Measurements from ENCODE around the gene ST6GALNAC3.

ST6GALNAC3 gene

DNA sequence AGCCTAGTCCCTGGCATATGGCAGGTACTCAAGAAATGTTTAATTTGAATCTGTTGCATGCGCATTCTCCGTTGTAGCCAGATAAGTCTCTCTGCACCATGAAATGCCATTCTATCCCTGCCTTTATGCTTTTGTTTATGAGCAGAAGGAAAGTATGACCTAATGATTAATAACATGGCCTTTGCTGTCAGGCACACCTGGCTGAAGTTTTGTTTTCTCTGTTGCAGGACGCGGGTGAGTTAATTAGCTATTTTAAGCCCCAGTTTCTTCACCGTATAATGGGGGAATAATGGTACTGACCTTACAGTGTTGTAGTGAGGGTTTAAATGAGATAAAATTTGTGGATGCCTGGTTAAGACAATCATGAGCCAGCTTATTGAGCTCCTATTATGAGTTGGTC is 87.7 kb downstream of the ST6GALNAC3 start:
- Mint-ChIP-seq H3K4me3 (no peak overlapping the region), H3K36me3 (peaks cover 3% of the 10 kb centered on the region), H3K27ac (no peak overlapping the region), H3K4me1 (no peaks in the 10 kb centered on the region), H3K27me3 (no peaks in the 10 kb centered on the region), H3K9me3 (peaks cover 7% of the 10 kb centered on the region)
- no peak for ATAC-seq

DNA sequence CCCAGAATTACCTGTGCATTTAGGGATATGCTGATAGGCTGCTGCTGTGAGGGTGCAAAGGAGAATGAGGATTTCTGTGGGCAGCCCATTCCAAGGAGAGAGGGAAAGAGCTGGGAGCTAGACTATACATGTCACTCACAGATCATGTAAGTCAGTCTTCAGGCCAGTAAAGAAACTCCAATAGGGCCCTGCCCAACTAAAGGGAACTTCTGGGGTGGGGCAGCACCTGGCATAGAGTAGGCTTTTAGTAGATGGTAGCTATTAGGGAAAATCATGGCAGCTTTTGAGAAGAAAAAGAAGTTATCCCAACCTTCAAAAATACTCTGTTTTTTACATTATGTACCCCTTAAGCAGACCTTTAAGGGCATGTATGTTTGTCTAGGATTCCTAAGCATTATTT is 89.6 kb downstream of the ST6GALNAC3 start:
- H3K9me3 Mint-ChIP-seq: peaks cover 11% of the 10 kb centered on the region
- H3K4me3 Mint-ChIP-seq: no peak overlapping the region
- no peak overlapping the region for H3K27ac Mint-ChIP-seq
- peaks cover 4% of the 10 kb centered on the region for H3K27me3 Mint-ChIP-seq
- no peaks in the 10 kb centered on the region for H3K4me1 Mint-ChIP-seq
- no peak for ATAC-seq
- peaks cover 9% of the 10 kb centered on the region for H3K36me3 Mint-ChIP-seq

DNA sequence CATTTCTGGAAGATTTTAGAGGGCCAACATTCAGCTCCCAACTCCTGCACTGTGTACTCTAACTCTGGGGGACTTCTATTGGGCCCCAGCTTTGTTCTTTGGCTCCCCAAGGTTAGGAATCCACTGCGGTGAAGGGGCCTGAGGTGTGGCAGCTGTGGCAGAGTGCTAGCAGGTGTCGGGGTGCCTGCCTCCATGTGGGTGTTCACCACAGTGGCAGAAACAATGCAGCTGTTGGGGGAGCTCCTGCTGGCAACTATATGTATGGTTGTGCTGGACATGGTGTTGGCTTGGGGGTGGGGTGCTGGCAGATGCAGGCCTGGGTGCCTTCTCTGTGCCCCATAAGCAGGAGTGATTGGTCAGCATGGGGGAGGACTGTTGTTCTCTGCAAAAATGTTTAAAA is 95.5 kb downstream of the ST6GALNAC3 start:
- Mint-ChIP-seq H3K36me3 (peaks cover 17% of the 10 kb centered on the region), H3K27ac (no peak overlapping the region), H3K27me3 (peaks cover 19% of the 10 kb centered on the region), H3K4me3 (no peak overlapping the region), H3K4me1 (no peaks in the 10 kb centered on the region), H3K9me3 (peaks cover 15% of the 10 kb centered on the region)
- no peak for ATAC-seq

DNA sequence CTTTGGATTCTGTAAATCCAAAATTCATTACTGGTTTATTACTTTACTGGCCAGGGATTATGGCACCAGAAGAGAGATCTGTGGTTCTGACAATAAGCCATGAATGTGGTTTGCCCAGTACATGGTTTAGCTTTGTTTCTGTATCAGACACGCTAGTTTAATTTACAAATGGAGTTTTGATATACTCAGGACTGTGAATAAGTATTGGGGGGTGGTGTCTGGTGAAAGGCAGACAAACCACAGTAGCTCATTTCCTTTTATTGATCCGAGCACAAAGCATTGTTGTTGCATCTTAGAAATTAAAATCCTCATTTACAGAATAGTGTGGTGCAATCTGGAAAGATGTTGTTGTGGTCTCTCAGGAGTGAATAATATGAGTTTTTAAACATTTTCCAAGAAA is 96.0 kb downstream of the ST6GALNAC3 start:
- Mint-ChIP-seq H3K4me1 (no peaks in the 10 kb centered on the region), H3K27me3 (peaks cover 19% of the 10 kb centered on the region), H3K4me3 (no peak overlapping the region), H3K27ac (no peak overlapping the region), H3K9me3 (peaks cover 15% of the 10 kb centered on the region), H3K36me3 (peaks cover 17% of the 10 kb centered on the region)
- no peak for ATAC-seq

DNA sequence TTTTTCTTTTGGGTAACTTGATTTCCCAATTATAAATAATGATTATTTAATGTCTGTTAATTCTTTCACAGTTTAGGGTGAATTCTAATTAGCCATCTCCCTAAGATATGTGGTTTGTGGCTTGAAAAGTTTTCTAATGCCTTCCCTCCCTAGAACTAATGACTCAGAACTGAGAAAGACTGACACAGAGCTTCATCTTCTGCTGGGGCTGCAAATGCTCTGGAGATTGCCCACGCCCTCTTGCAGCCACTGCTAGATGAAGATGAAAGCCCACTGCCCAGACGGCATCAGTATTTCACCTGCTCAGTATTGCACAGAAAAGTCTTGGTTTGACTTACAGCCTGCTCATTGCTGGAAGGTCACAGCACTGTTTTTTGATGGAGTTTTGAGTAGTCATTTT is 101.5 kb downstream of the ST6GALNAC3 start:
- ATAC-seq: no peak
- H3K27ac Mint-ChIP-seq: no peak overlapping the region
- H3K9me3 Mint-ChIP-seq: peaks cover 9% of the 10 kb centered on the region
- no peak overlapping the region for H3K4me3 Mint-ChIP-seq
- peaks cover 7% of the 10 kb centered on the region for H3K4me1 Mint-ChIP-seq
- peaks cover 16% of the 10 kb centered on the region for H3K36me3 Mint-ChIP-seq
- H3K27me3 Mint-ChIP-seq: peaks cover 21% of the 10 kb centered on the region

DNA sequence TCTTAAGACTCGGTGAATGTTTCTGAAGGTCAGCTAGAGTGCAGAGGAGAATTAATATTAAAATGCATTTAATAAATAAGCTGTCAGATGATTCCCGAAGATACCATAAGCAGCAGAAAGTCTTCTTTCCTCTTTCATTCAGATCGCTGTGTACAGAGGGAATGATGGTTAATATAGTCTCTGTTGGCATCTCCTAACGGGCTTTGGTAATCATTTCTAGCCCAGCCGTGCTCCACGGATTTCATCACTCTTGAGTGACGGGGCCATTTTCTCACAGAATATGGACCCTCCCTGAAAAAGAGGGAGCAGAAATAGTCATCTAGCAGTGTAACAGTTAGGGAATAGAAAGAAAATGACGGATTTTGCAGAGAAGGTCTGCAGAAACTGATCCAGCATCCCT is 103.1 kb downstream of the ST6GALNAC3 start:
- Mint-ChIP-seq H3K27me3 (peaks cover 13% of the 10 kb centered on the region), H3K36me3 (peaks cover 9% of the 10 kb centered on the region), H3K4me1 (peaks cover 7% of the 10 kb centered on the region), H3K9me3 (peaks cover 7% of the 10 kb centered on the region), H3K4me3 (no peak overlapping the region), H3K27ac (no peak overlapping the region)
- ATAC-seq: no peak

DNA sequence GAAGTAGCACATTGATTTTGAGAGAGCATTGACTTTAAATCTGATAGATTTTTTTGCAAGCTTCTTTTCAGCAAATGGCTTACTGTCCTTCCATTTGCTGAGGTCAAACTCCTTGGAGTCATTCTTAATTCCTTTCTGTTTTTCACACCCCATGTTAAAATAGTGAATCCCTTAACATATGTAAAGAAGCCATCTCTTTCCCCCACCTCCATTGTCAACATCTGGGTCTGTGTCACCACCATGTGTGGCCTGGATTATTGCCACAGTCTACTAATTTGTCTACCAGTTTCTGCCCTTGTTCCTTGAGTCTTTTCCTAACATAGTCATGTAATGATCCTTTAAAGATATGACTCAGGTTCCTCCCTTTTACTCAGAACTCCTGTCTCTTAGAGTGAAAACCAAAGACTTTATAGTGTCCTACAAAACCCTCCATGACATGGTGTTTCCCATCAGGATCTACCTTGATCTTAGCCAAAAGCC is 104.7 kb downstream of the ST6GALNAC3 start:
- H3K4me3 Mint-ChIP-seq: no peak overlapping the region
- peaks cover 13% of the 10 kb centered on the region for H3K27me3 Mint-ChIP-seq
- peaks cover 4% of the 10 kb centered on the region for H3K9me3 Mint-ChIP-seq
- no peak overlapping the region for H3K27ac Mint-ChIP-seq
- H3K36me3 Mint-ChIP-seq: peaks cover 9% of the 10 kb centered on the region
- ATAC-seq: no peak
- H3K4me1 Mint-ChIP-seq: peaks cover 7% of the 10 kb centered on the region

DNA sequence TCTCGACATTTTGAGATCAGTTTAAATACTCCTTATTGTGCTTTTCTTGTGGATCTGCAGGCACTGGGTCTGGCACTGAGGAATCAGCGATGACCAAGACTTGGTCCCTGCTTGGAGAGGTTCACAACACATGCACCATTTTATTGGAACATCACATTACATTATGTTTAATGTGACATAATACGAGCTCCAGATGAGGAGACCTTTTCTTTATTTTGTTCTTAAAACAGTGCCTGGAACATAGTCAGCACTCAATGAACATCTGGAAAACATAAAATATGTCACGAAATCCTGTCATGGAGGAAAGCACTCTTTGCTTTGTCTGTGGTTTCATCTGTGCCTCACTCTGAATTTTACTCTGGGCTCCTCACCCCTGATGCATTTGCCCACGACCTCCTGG is 110.7 kb downstream of the ST6GALNAC3 start:
- H3K36me3 Mint-ChIP-seq: peaks cover 8% of the 10 kb centered on the region
- no peaks in the 10 kb centered on the region for H3K4me1 Mint-ChIP-seq
- ATAC-seq: no peak
- no peak overlapping the region for H3K27ac Mint-ChIP-seq
- peaks cover 24% of the 10 kb centered on the region for H3K27me3 Mint-ChIP-seq
- H3K4me3 Mint-ChIP-seq: no peak overlapping the region
- peaks cover 4% of the 10 kb centered on the region for H3K9me3 Mint-ChIP-seq

DNA sequence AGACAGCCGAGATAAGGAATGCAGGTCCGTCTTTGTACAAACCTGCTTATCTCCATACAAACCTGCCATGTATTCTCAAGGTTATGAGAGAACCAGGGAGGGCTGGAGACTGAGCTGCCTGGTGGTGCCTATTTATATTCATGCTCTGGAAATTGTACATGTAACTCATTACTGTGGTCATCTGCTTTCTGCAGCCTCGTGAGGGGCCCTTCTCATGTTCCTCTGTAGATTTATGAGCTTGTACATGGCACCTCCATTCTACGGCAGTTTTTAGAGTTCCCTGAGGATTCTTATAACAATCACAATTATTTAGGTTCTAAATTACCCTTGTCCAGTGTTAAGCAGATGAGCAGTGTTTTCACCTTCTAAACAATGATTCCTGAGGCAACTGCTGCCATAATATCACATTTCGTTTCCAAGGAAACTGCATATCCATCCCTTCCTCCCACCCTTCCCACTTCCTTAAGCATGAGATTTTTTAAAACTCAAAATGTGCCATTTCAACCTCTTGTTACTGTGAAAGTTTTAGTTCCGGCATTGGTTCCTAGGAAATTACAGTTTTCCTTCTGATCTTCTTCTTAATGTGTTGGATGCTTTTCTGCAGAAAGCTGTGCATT is 112.1 kb downstream of the ST6GALNAC3 start:
- ATAC-seq: no peak
- Mint-ChIP-seq H3K4me3 (no peak overlapping the region), H3K27me3 (peaks cover 15% of the 10 kb centered on the region), H3K27ac (no peak overlapping the region), H3K36me3 (no peaks in the 10 kb centered on the region), H3K4me1 (peaks cover 11% of the 10 kb centered on the region), H3K9me3 (no peaks in the 10 kb centered on the region)

DNA sequence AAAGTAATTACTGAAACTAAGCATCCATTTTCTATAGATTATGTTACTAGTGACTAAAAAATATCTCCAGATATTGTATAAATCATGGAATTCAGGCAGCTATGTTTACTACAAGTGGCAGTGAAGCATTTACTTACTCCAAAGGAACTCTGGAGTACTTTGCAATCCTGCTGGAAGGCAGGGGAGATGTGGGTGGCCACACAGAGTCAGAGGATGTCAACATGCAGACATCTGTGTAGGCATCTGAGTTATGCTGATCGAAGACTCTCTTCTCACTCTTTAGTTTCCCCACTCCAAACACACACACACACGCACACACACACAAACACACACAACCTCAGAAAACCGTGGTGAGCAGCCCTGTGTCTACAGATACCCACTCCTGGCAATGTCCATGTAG is 112.9 kb downstream of the ST6GALNAC3 start:
- Mint-ChIP-seq H3K4me3 (no peak overlapping the region), H3K36me3 (no peaks in the 10 kb centered on the region), H3K4me1 (peaks cover 14% of the 10 kb centered on the region), H3K27me3 (peaks cover 15% of the 10 kb centered on the region), H3K27ac (no peak overlapping the region), H3K9me3 (no peaks in the 10 kb centered on the region)
- ATAC-seq: no peak

DNA sequence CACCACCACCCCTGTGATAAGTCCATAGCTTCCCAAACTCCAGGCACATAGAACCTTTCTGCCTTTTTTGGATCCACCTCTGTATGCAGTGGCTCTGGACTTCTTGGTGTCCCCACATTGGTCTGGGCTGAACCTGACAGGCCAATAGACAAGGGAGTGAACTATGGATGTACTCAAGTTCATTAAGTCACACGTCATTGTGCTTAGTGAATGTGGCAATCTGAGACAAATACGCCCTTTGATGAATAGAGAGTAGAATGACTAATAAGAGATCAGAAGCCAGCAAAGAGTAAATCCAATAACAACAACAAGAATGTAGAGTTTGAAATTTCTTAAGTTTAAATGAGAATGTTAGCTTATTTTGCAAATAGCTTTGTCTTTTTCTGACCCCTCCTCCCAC is 114.8 kb downstream of the ST6GALNAC3 start:
- peaks cover 15% of the 10 kb centered on the region for H3K27me3 Mint-ChIP-seq
- H3K36me3 Mint-ChIP-seq: no peaks in the 10 kb centered on the region
- no peak for ATAC-seq
- no peaks in the 10 kb centered on the region for H3K9me3 Mint-ChIP-seq
- no peak overlapping the region for H3K4me3 Mint-ChIP-seq
- no peak overlapping the region for H3K27ac Mint-ChIP-seq
- H3K4me1 Mint-ChIP-seq: peaks cover 14% of the 10 kb centered on the region

DNA sequence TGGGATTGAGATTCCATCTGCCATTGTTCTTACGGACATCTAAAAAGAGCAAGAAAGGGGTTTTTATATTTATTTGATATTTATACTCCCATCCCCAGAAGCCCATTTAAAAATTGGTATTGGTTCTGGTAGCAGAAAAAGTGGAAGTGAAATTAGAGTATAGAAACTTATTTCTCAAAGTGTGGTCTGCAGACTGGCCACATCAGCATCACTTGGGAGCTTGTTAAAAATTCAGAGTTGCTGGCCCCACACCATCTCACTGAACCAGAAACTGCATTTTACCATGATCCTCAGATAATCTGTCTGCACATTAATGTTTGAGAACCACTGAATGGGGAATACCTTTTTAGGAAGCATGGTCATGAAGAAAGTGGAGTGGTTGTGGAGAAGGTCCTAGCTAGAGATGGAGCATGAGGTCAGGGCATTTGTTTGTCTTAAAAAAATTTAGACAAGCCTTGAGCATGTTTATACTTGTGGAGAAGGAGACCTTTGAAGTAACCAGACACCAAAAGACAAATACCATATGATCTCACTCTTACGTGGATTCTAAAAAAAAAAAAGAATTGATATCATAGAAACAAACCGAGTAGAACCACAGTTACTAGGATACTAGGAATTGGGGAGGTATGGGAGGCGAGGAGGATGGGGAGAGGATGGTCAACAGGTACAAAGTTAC is 116.3 kb downstream of the ST6GALNAC3 start:
- ATAC-seq: peak; percentile 78
- Mint-ChIP-seq H3K36me3 (no peaks in the 10 kb centered on the region), H3K27ac (peak overlapping the region; percentile 1), H3K4me3 (no peak overlapping the region), H3K4me1 (peaks cover 14% of the 10 kb centered on the region), H3K9me3 (no peaks in the 10 kb centered on the region), H3K27me3 (peaks cover 22% of the 10 kb centered on the region)

DNA sequence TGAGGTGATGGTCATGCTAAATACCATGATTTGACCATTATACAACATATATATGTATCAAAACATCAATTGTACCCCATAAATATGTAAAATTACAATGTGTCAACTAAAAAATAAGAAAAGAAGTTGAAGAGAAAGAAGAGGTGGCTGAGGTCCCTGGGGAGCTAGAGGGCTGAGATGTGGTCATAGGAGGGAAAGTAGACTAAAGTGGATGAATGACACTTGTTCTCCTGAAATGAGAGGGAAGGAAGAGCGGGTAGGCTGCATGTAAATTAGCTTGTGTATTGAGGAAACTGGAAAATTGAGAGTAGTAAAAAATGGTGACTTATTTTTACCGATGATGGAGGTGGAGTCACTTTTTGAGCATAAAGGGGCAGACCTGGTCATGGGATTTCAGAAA is 117.0 kb downstream of the ST6GALNAC3 start:
- Mint-ChIP-seq H3K4me1 (peaks cover 14% of the 10 kb centered on the region), H3K27ac (peak overlapping the region; percentile 1), H3K9me3 (no peaks in the 10 kb centered on the region), H3K4me3 (peak overlapping the region; percentile 1), H3K36me3 (no peaks in the 10 kb centered on the region), H3K27me3 (peaks cover 24% of the 10 kb centered on the region)
- peak; percentile 57 for ATAC-seq

DNA sequence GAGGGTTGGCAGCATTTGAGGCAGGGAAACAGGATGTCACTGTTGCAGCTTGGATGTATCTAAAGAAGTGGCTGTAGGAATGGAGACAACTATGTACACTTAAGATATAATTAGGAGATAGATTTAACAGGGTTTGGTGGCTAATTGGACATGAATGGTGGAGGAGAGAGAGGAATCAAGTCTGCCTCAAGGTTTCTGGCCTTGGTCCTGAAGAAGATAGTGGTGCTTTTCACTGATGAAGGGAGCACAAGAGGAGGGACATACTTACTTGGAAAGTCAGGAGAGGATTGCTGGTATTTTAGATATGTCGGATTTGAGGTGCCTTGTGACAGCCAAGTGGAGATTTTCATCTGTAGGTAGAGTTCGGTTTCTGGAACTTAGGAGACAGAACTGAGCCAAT is 123.9 kb downstream of the ST6GALNAC3 start:
- no peak for ATAC-seq
- H3K27ac Mint-ChIP-seq: no peak overlapping the region
- no peaks in the 10 kb centered on the region for H3K4me1 Mint-ChIP-seq
- peaks cover 17% of the 10 kb centered on the region for H3K27me3 Mint-ChIP-seq
- peaks cover 4% of the 10 kb centered on the region for H3K9me3 Mint-ChIP-seq
- H3K4me3 Mint-ChIP-seq: no peak overlapping the region
- peaks cover 7% of the 10 kb centered on the region for H3K36me3 Mint-ChIP-seq

DNA sequence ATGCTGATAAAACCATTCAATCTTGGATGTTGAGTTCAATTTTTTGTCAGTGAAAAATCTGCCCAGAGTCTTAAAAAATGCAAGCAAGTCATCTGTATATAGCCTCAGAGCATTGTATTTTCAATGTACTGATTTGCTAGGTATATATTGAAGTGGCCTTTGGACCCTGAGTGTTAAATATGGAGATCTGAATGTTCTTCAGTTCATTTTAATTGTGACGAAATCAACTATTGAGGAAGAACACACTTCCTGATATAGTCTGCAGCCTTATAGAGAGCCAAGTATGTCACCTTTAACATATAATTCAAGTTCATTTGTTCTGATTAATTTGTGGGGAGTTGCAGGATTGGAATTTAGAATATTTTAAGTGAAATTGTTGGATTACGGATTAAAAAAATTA is 128.1 kb downstream of the ST6GALNAC3 start:
- no peak for ATAC-seq
- H3K9me3 Mint-ChIP-seq: peaks cover 4% of the 10 kb centered on the region
- H3K36me3 Mint-ChIP-seq: peaks cover 7% of the 10 kb centered on the region
- no peak overlapping the region for H3K27ac Mint-ChIP-seq
- no peak overlapping the region for H3K4me3 Mint-ChIP-seq
- H3K27me3 Mint-ChIP-seq: peaks cover 8% of the 10 kb centered on the region
- no peaks in the 10 kb centered on the region for H3K4me1 Mint-ChIP-seq

DNA sequence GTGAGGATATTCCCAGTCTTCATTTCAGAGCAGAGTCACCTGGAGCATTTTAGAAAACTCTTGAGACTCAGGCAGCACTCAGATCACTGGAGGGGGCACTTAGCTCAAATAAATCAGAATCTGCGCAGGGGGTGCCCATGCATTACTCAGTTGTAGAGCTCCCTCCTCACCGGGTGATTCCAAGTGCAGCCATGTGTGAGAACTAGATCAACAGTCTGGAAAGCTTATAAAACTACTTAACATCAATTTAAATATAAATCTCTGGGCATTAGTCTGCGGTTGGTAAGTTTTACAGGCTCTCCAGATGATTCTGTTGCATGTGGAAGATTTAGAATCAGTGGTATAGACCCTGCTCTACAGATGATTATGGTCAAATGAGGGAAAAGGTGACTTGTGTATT is 128.6 kb downstream of the ST6GALNAC3 start:
- Mint-ChIP-seq H3K4me1 (no peaks in the 10 kb centered on the region), H3K27ac (no peak overlapping the region), H3K9me3 (peaks cover 4% of the 10 kb centered on the region), H3K27me3 (peaks cover 7% of the 10 kb centered on the region), H3K36me3 (peaks cover 7% of the 10 kb centered on the region), H3K4me3 (no peak overlapping the region)
- ATAC-seq: no peak
